Esophagus mucosa (tissue), 1 donor: ENCODE data around the gene ATF2. TPM values are rescaled to one million over a fixed set of nuclear protein-coding genes. Genes with fewer than 3 reads are reported as not detected.

Experiments
- ATAC-seq: fragments of 200-7000 bp; cut with Tn5 transposase; one replicate; pipeline ENCODE4 v1.9.1; 2020
- total RNA-seq: library from RNA; stranded (reverse); gene quantifications from one replicate; pipeline ENCODE4 v1.2.4, GENCODE V29; 2023
- donor health status: DM: yes; HTN: yes; CAD: no.

ATF2 gene
- total RNA-seq, 1 donor from 2014 or later: 18.2 TPM

- ATAC-seq: no peak
Observed at GRCh38 chr2:175074478-175074877, 93.5 kb downstream of the ATF2 start.

- ATAC-seq: no peak
Observed at GRCh38 chr2:175068534-175068933, 99.5 kb downstream of the ATF2 start.

- ATAC-seq: no peak
Observed at GRCh38 chr2:175066411-175066810, 101.6 kb downstream of the ATF2 start.

GRCh38 chr2:175064797-175065196, 103.2 kb downstream of the ATF2 start:
- no peak for ATAC-seq

- ATAC-seq: no peak
Observed at GRCh38 chr2:175063741-175064140, 104.3 kb downstream of the ATF2 start.

- no peak for ATAC-seq
Observed at GRCh38 chr2:175062787-175063585, 105.0 kb downstream of the ATF2 start.

- ATAC-seq: no peak
Observed at GRCh38 chr2:175057078-175057685, 110.8 kb downstream of the ATF2 start.

- ATAC-seq: no peak
Observed at GRCh38 chr2:175055993-175056392, 112.0 kb downstream of the ATF2 start.

GRCh38 chr2:175054340-175054739, 113.7 kb downstream of the ATF2 start:
- ATAC-seq: no peak

GRCh38 chr2:175049661-175050060, 118.3 kb downstream of the ATF2 start:
- ATAC-seq: no peak

GRCh38 chr2:175048275-175048674, 119.7 kb downstream of the ATF2 start:
- ATAC-seq: no peak

GRCh38 chr2:175039490-175039889, 128.5 kb downstream of the ATF2 start:
- ATAC-seq: no peak

- ATAC-seq: no peak
Observed at GRCh38 chr2:175039031-175039430, 129.0 kb downstream of the ATF2 start.

GRCh38 chr2:175037941-175038340, 130.1 kb downstream of the ATF2 start:
- no peak for ATAC-seq

- no peak for ATAC-seq
Observed at GRCh38 chr2:175036582-175037018, 131.4 kb downstream of the ATF2 start.

GRCh38 chr2:175035806-175036205, 132.2 kb downstream of the ATF2 start:
- ATAC-seq: no peak

GRCh38 chr2:175034716-175035115, 133.3 kb downstream of the ATF2 start:
- no peak for ATAC-seq

- no peak for ATAC-seq
Observed at GRCh38 chr2:175030380-175031271, 137.4 kb downstream of the ATF2 start.

GRCh38 chr2:175027755-175028154, 140.2 kb downstream of the ATF2 start:
- ATAC-seq: no peak

- no peak for ATAC-seq
Observed at GRCh38 chr2:175026385-175026784, 141.6 kb downstream of the ATF2 start.

GRCh38 chr2:175025946-175026345, 142.1 kb downstream of the ATF2 start:
- no peak for ATAC-seq

GRCh38 chr2:175025233-175025632, 142.8 kb downstream of the ATF2 start:
- no peak for ATAC-seq

GRCh38 chr2:175022923-175023322, 145.1 kb downstream of the ATF2 start:
- ATAC-seq: no peak
